HCT116 (cell line): Measurements from ENCODE around the gene SKI. TPM values are rescaled to one million over a fixed set of nuclear protein-coding genes. Genes with fewer than 3 reads are reported as not detected.

ENCODE experiments used
- ATAC-seq: fragments of 200-7000 bp; cut with Tn5 transposase; 2 replicates; pipeline ENCODE4 v1.9.1; 2020; ENCODE audit warnings: mild to moderate bottlenecking, moderate library complexity
- BruUV-seq: library from RNA; stranded (reverse); fragments of 400-500 nt; replicated peaks from 2 replicates; lab custom pipeline; 2021; lab: Mats Ljungman, UMichigan
- CTCF ChIA-PET: fragments of 300-600 bp; sonication (Branson Sonifier 250); formaldehyde crosslinking; loops from one replicate; lab custom pipeline; 2021; ENCODE audit warnings: antibody characterized with exemption; lab: Charles Lee
- POLR2A ChIA-PET: fragments of 300-600, 350-600 bp; sonication (Branson Sonifier 250); formaldehyde crosslinking; loops from one replicate; lab custom pipeline; 2021; ENCODE audit warnings: antibody characterized with exemption; lab: Charles Lee
- RAD21 ChIA-PET, 2 experiments: fragments of 300-600 bp; sonication (Branson Sonifier 250); formaldehyde crosslinking; loops; one replicate each; lab custom pipeline; 2023; ENCODE audit warnings: low total read pairs in 2 of 2; ENCODE audit not compliant: uncharacterized antibody in 2 of 2, unreplicated experiment in 2 of 2, low non-redundant PET in 1 of 2; lab: Charles Lee
- DNase-seq: peaks from one replicate; pipeline ENCODE4 v3.0.0-alpha.2; 2010; ENCODE audit warnings: low read depth, low spot score
- H2AFZ ChIP-seq: fragments of 200-600 bp; shearing (Covaris generic), sonication (generic); 2 replicates; pipeline ENCODE4 v1.6.1; 2017; ENCODE audit warnings: low read depth, mixed run types, mixed read lengths, antibody characterized with exemption, low read length; ENCODE audit not compliant: poor library complexity, severe bottlenecking
- H3K27ac ChIP-seq: 2 replicates; pipeline ENCODE4 v1.5.1; 2012; ENCODE audit warnings: low read depth, low read length
- H3K27me3 ChIP-seq: fragments of 200-600 bp; sonication (generic); 2 replicates; pipeline ENCODE4 v1.6.1; 2016; ENCODE audit warnings: mixed run types, low read length, mixed read lengths; ENCODE audit not compliant: insufficient read depth
- H3K36me3 ChIP-seq, 2 experiments: fragments of 200-500 bp in 1 of 2; fragments of 200-600 bp in 1 of 2; sonication (Bioruptor generic) in 1 of 2; sonication (generic) in 1 of 2; 2 replicates each; pipeline versions ENCODE4 v1.5.1 to v1.6.1; 2014 to 2016; ENCODE audit warnings: low read length in 2 of 2, inconsistent platforms in 1 of 2, mixed read lengths in 1 of 2, mixed run types in 1 of 2; ENCODE audit not compliant: insufficient read depth in 2 of 2, control insufficient read depth in 1 of 2
- H3K4me1 ChIP-seq, 2 experiments: fragments of 200-600 bp in 1 of 2; sonication (generic) in 1 of 2; 2 replicates each; pipeline versions ENCODE4 v1.5.1 to v1.6.1; 2012 to 2017; ENCODE audit warnings: low read length in 2 of 2, inconsistent platforms in 1 of 2, mild to moderate bottlenecking in 1 of 2, mixed read lengths in 1 of 2, mixed run types in 1 of 2, moderate library complexity in 1 of 2; ENCODE audit not compliant: insufficient read depth in 2 of 2, control insufficient read depth in 1 of 2
- H3K4me2 ChIP-seq: fragments of 200-600 bp; sonication (generic); 2 replicates; pipeline ENCODE4 v1.6.1; 2017; ENCODE audit warnings: mixed run types, low read length, mixed read lengths
- H3K4me3 ChIP-seq, 2 experiments: fragments of 200-600 bp in 1 of 2; sonication (generic) in 1 of 2; replicated peaks in 1 of 2; 2 replicates each; pipeline ENCODE4 v1.5.1; 2011 to 2016; ENCODE audit warnings: low read length in 2 of 2, control low read depth in 1 of 2, low read depth in 1 of 2, mild to moderate bottlenecking in 1 of 2, mixed read lengths in 1 of 2, mixed run types in 1 of 2
- H3K79me2 ChIP-seq: fragments of 200-600 bp; sonication (generic); 2 replicates; pipeline ENCODE4 v1.6.1; 2017; ENCODE audit warnings: mild to moderate bottlenecking, mixed run types, low read length, moderate library complexity, mixed read lengths; ENCODE audit not compliant: insufficient read depth
- H3K9ac ChIP-seq: fragments of 200-600 bp; sonication (generic); 2 replicates; pipeline ENCODE4 v1.6.1; 2016; ENCODE audit warnings: low read length, mixed read lengths
- H3K9me2 ChIP-seq: fragments of 200-600 bp; sonication (generic), shearing (Covaris generic); 2 replicates; pipeline ENCODE4 v1.6.1; 2017; ENCODE audit warnings: mixed run types, mild to moderate bottlenecking, moderate library complexity; ENCODE audit not compliant: insufficient read depth
- H3K9me3 ChIP-seq, 2 experiments: fragments of 200-500 bp in 1 of 2; fragments of 200-600 bp in 1 of 2; sonication (Bioruptor generic) in 1 of 2; sonication (generic) in 1 of 2; 2 replicates each; pipeline ENCODE4 v1.6.1; 2014 to 2017; ENCODE audit warnings: low read length in 2 of 2, mixed read lengths in 2 of 2, inconsistent platforms in 1 of 2, low read depth in 1 of 2, mild to moderate bottlenecking in 1 of 2, mixed run types in 1 of 2, moderate library complexity in 1 of 2; ENCODE audit not compliant: control insufficient read depth in 1 of 2, insufficient read depth in 1 of 2
- H4K20me1 ChIP-seq: fragments of 200-600 bp; sonication (generic), shearing (Covaris generic); 2 replicates; pipeline ENCODE4 v1.6.1; 2017; ENCODE audit warnings: mixed run types, mild to moderate bottlenecking, moderate library complexity; ENCODE audit not compliant: insufficient read depth
- ATF3 ChIP-seq: IDR thresholded peaks from 2 replicates; pipeline ENCODE4 v1.6.1; 2012
- CBX3 ChIP-seq: IDR thresholded peaks from 2 replicates; pipeline ENCODE4 v1.6.1; 2012; ENCODE audit warnings: low read depth
- CEBPB ChIP-seq: IDR thresholded peaks from 2 replicates; pipeline ENCODE4 v1.6.1; 2012; ENCODE audit warnings: low read depth
- CTCF ChIP-seq, 3 experiments: fragments of 200-600 bp in 1 of 3; sonication (generic) in 1 of 3; IDR thresholded peaks in 2 of 3; conservative IDR thresholded peaks in 1 of 3; 2 replicates each; pipeline ENCODE4 v1.5.1; 2012 to 2017; ENCODE audit warnings: low read depth in 2 of 3, low read length in 2 of 3, antibody characterized with exemption in 1 of 3, borderline replicate concordance in 1 of 3, control low read depth in 1 of 3, mild to moderate bottlenecking in 1 of 3, mixed read lengths in 1 of 3, mixed run types in 1 of 3, moderate library complexity in 1 of 3; ENCODE audit not compliant: insufficient read depth in 1 of 3
- EGR1 ChIP-seq: IDR thresholded peaks from 2 replicates; pipeline ENCODE4 v1.6.1; 2012; ENCODE audit warnings: low read depth
- EZH2phosphoT487 ChIP-seq: fragments of 200-600 bp; IDR thresholded peaks from 2 replicates; pipeline ENCODE4 v1.6.1; 2018; ENCODE audit warnings: antibody characterized with exemption, borderline replicate concordance
- FOSL1 ChIP-seq: IDR thresholded peaks from 2 replicates; pipeline ENCODE4 v1.6.1; 2012; ENCODE audit warnings: low read depth
- MAX ChIP-seq: IDR thresholded peaks from 2 replicates; pipeline ENCODE4 v1.6.1; 2012
- POLR2A ChIP-seq: IDR thresholded peaks from 2 replicates; pipeline ENCODE4 v1.7.0; 2011; ENCODE audit warnings: borderline replicate concordance; ENCODE audit not compliant: insufficient read depth, insufficient read length; ENCODE audit errors: extremely low read depth
- POLR2AphosphoS5 ChIP-seq: IDR thresholded peaks from 2 replicates; pipeline ENCODE4 v1.6.1; 2011; ENCODE audit warnings: mild to moderate bottlenecking, low read depth, low read length, moderate library complexity
- RAD21 ChIP-seq: IDR thresholded peaks from 2 replicates; pipeline ENCODE4 v1.6.1; 2012; ENCODE audit warnings: low read depth, mild to moderate bottlenecking
- REST ChIP-seq: IDR thresholded peaks from 2 replicates; pipeline ENCODE4 v1.6.1; 2012; ENCODE audit warnings: low read depth
- SP1 ChIP-seq: IDR thresholded peaks from 2 replicates; pipeline ENCODE4 v1.6.1; 2012; ENCODE audit warnings: low read depth
- TCF7L2 ChIP-seq: IDR thresholded peaks from 2 replicates; pipeline ENCODE4 v1.7.0; 2011; ENCODE audit warnings: borderline replicate concordance, inconsistent platforms; ENCODE audit not compliant: insufficient read depth, insufficient read length; ENCODE audit errors: extremely low read depth
- ZBTB33 ChIP-seq: IDR thresholded peaks from 2 replicates; pipeline ENCODE4 v1.6.1; 2011; ENCODE audit warnings: mild to moderate bottlenecking, low read length, moderate library complexity; ENCODE audit not compliant: insufficient replicate concordance; ENCODE audit errors: extremely low read depth
- ZNF274 ChIP-seq: fragments of 200-500 bp; sonication (Bioruptor generic); IDR thresholded peaks from 2 replicates; pipeline ENCODE4 v1.6.1; 2014; ENCODE audit warnings: mild to moderate bottlenecking, low read depth, low read length, inconsistent platforms
- intact Hi-C: fragments of 100-400 bp; cut with micrococcal nuclease; formaldehyde crosslinking; loops from 2 replicates; pipeline ENCODE4 v1.10.0; 2022
- total RNA-seq: library from RNA; stranded (reverse); gene quantifications from one replicate; pipeline ENCODE4 v1.2.1, GENCODE V29; 2021; ENCODE audit not compliant: unreplicated experiment

Gene SKI
- total RNA-seq, 1 experiment from 2014 or later, result 56.2 TPM

- H3K36me3 ChIP-seq, result no peaks in the 10 kb centered on the region
- no peak overlapping the region for H3K27ac ChIP-seq
- no peak for ATAC-seq
- DNase-seq, result no peak
- no peak overlapping the region for H3K4me2 ChIP-seq
- no peak overlapping the region for H3K9ac ChIP-seq
- H4K20me1 ChIP-seq, result no peaks in the 10 kb centered on the region
- BruUV-seq, result no TSS peak
- TF ChIP-seq MAX, result no peak
- TF ChIP-seq REST, result no peak
- no peak for TF ChIP-seq RAD21
- TF ChIP-seq ZNF274, result no peak
- TF ChIP-seq TCF7L2, result no peak
- TF ChIP-seq ATF3, result no peak
- no peak for TF ChIP-seq EGR1
- no peak for TF ChIP-seq ZBTB33
- no peak for TF ChIP-seq FOSL1
- no peak for TF ChIP-seq CTCF (IDR thresholded peaks at IDR 0.05 in 2 of 3, conservative IDR thresholded peaks at IDR 0.05 in 1 of 3; ENCODE audit: borderline replicate concordance in 1 of 3, insufficient read depth in 1 of 3, low read depth in 2 of 3, low read length in 2 of 3)
- TF ChIP-seq POLR2A, result no peak
- TF ChIP-seq CBX3, result no peak
- no peak for TF ChIP-seq EZH2phosphoT487
- no peak for TF ChIP-seq CEBPB
- TF ChIP-seq POLR2AphosphoS5, result no peak
- TF ChIP-seq SP1, result no peak
- TF ChIP-seq, all 23 proteins: peak for 0
- CTCF ChIA-PET, result interaction anchor here (1.6 to 2.5 kb wide), 2 partner anchors 8 to 179 kb away, joined by 7 to 16 read pairs; partner anchors contain the start of gene FAAP20
- no peaks in the 10 kb centered on the region for H3K27me3 ChIP-seq
- POLR2A ChIA-PET, result no interaction called here
- H2AFZ ChIP-seq, result no peak overlapping the region
- H3K79me2 ChIP-seq, result no peaks in the 10 kb centered on the region
- no peak overlapping the region for H3K4me3 ChIP-seq
- H3K9me3 ChIP-seq, result no peaks in the 10 kb centered on the region
- intact Hi-C loops, result no loop called here
- RAD21 ChIA-PET, result no interaction called here
- H3K9me2 ChIP-seq, result no peaks in the 10 kb centered on the region
- H3K4me1 ChIP-seq, result peaks cover 18 to 39% of the 10 kb centered on the region in 2 experiments; a peak in 3 of 4 replicates
Observed at GRCh38 chr1:2202843-2203601, 25.1 kb upstream of the SKI start.
